SU-DHL-6 (cell line): ENCODE data around the gene VENTX.

Source experiments
- CTCF ChIP-seq: fragments of 200-600 bp; sonication (generic); IDR thresholded peaks from one replicate; pipeline ENCODE4 v1.5.1; 2017; ENCODE audit warnings: antibody characterized with exemption, mild to moderate bottlenecking, low read length, moderate library complexity; ENCODE audit not compliant: insufficient read depth, poor library complexity, severe bottlenecking
- EZH2phosphoT487 ChIP-seq: fragments of 200-600 bp; sonication (generic), shearing (Covaris generic); conservative IDR thresholded peaks from 2 replicates; pipeline ENCODE4 v1.6.1; 2018; ENCODE audit warnings: mild to moderate bottlenecking, antibody characterized with exemption, low read length, moderate library complexity, mixed read lengths

- TF ChIP-seq CTCF (no peak), EZH2phosphoT487 (no peak)
Observed at GRCh38 chr10:133258818-133259601, 21.4 kb downstream of the VENTX start.
